Measurements from ENCODE around the gene ALKBH8.
"Not testable (repeated sequence)": the region's sequence is repeated elsewhere in the genome, so short reads cannot be mapped to it uniquely, and the experiment has no call there.

ALKBH8 gene

GRCh38 chr11:107581147-107581546, 15.6 kb upstream of the ALKBH8 start:
- ATAC-seq: no peak
- TF ChIP-seq ZC3H10 (CRISPR knock-in tag; IDR thresholded peaks at IDR 0.05): no peak
- TF ChIP-seq ZFP30 (CRISPR knock-in tag; IDR thresholded peaks at IDR 0.05): no peak
- TF ChIP-seq CREB5 (CRISPR knock-in tag; IDR thresholded peaks at IDR 0.05; ENCODE audit: low read depth): no peak
- TF ChIP-seq ARNTL (CRISPR knock-in tag; IDR thresholded peaks at IDR 0.05; ENCODE audit: borderline replicate concordance, low read depth): no peak
- TF ChIP-seq ISL1 (CRISPR knock-in tag; IDR thresholded peaks at IDR 0.05): no peak
- no peak for TF ChIP-seq GLIS3 (CRISPR knock-in tag; IDR thresholded peaks at IDR 0.05)
- no peak for TF ChIP-seq PATZ1 (CRISPR knock-in tag; IDR thresholded peaks at IDR 0.05; ENCODE audit: borderline replicate concordance)
- TF ChIP-seq ESRRG (CRISPR knock-in tag; IDR thresholded peaks at IDR 0.05): no peak
- TF ChIP-seq ZFP3 (CRISPR knock-in tag; IDR thresholded peaks at IDR 0.05): no peak

GRCh38 chr11:107579169-107579568, 13.6 kb upstream of the ALKBH8 start:
- not testable (repeated sequence) for ATAC-seq
- peak; percentile 84 for TF ChIP-seq ZNF8 (CRISPR knock-in tag; IDR thresholded peaks at IDR 0.05)

GRCh38 chr11:107577346-107577711, 11.8 kb upstream of the ALKBH8 start:
- TF ChIP-seq ZFP30 (CRISPR knock-in tag; IDR thresholded peaks at IDR 0.05): no peak
- TF ChIP-seq TCF4 (CRISPR knock-in tag; IDR thresholded peaks at IDR 0.05; ENCODE audit: borderline replicate concordance): no peak
- TF ChIP-seq ISL1 (CRISPR knock-in tag; IDR thresholded peaks at IDR 0.05): no peak
- no peak for TF ChIP-seq TSHZ2 (CRISPR knock-in tag; IDR thresholded peaks at IDR 0.05)
- no peak for TF ChIP-seq POU6F1 (CRISPR knock-in tag; IDR thresholded peaks at IDR 0.05; ENCODE audit: borderline replicate concordance, low read depth)
- TF ChIP-seq SNAI2 (CRISPR knock-in tag; IDR thresholded peaks at IDR 0.05): no peak
- no peak for TF ChIP-seq RARB (CRISPR knock-in tag; IDR thresholded peaks at IDR 0.05)
- TF ChIP-seq CREB5 (CRISPR knock-in tag; IDR thresholded peaks at IDR 0.05; ENCODE audit: low read depth): no peak
- no peak for TF ChIP-seq ZNF565 (CRISPR knock-in tag; conservative IDR thresholded peaks at IDR 0.05; ENCODE audit: low read depth)
- TF ChIP-seq GLIS3 (CRISPR knock-in tag; IDR thresholded peaks at IDR 0.05): no peak
- no peak for TF ChIP-seq CSRNP3 (CRISPR knock-in tag; IDR thresholded peaks at IDR 0.05)
- TF ChIP-seq ESRRG (CRISPR knock-in tag; IDR thresholded peaks at IDR 0.05): no peak
- TF ChIP-seq PPARA (CRISPR knock-in tag; IDR thresholded peaks at IDR 0.05; ENCODE audit: borderline replicate concordance): no peak
- TF ChIP-seq PATZ1 (CRISPR knock-in tag; IDR thresholded peaks at IDR 0.05; ENCODE audit: borderline replicate concordance): no peak
- TF ChIP-seq OSR1 (CRISPR knock-in tag; IDR thresholded peaks at IDR 0.05): no peak
- TF ChIP-seq TOX (CRISPR knock-in tag; IDR thresholded peaks at IDR 0.05; ENCODE audit: borderline replicate concordance): no peak
- ATAC-seq: no peak

- ATAC-seq: peak; percentile 78
These were observed 11.2 kb upstream of the ALKBH8 start for GRCh38 chr11:107576497-107577345.
